Fibroblast of mammary gland (primary cell): Measurements from ENCODE around the gene TRIM56.
"Not testable (repeated sequence)": the region's sequence is repeated elsewhere in the genome, so short reads cannot be mapped to it uniquely, and the experiment has no call there.

Experiments used
- DNase-seq: peaks from one replicate; pipeline ENCODE4 v3.0.0-alpha.2; 2010; ENCODE audit warnings: low read depth
- H3K4me3 ChIP-seq: 2 replicates; pipeline ENCODE4 v1.5.1; 2011; ENCODE audit warnings: low read depth, mild to moderate bottlenecking, low read length, moderate library complexity; ENCODE audit not compliant: control insufficient read depth
- CTCF ChIP-seq: conservative IDR thresholded peaks from 2 replicates; pipeline ENCODE4 v1.5.1; 2011; ENCODE audit warnings: low read depth, low read length, inconsistent platforms; ENCODE audit not compliant: control insufficient read depth, insufficient read depth

The TRIM56 gene

GRCh38 chr7:101066141-101066832, 19.0 kb upstream of the TRIM56 start:
- no peak overlapping the region for H3K4me3 ChIP-seq
- peak; percentile 11 for DNase-seq
- TF ChIP-seq CTCF = no peak

GRCh38 chr7:101066833-101067177, 18.5 kb upstream of the TRIM56 start:
- no peak for TF ChIP-seq CTCF
- no peak overlapping the region for H3K4me3 ChIP-seq
- no peak for DNase-seq

GRCh38 chr7:101068401-101068800, 16.9 kb upstream of the TRIM56 start:
- no peak overlapping the region for H3K4me3 ChIP-seq
- no peak for TF ChIP-seq CTCF
- DNase-seq = no peak

GRCh38 chr7:101071362-101072104, 13.7 kb upstream of the TRIM56 start:
- DNase-seq, H3K4me3 ChIP-seq: not testable (repeated sequence)

GRCh38 chr7:101075646-101076045, 9.6 kb upstream of the TRIM56 start:
- no peak for DNase-seq
- H3K4me3 ChIP-seq = no peak overlapping the region
- TF ChIP-seq CTCF = no peak

- DNase-seq, H3K4me3 ChIP-seq: not testable (repeated sequence)
Observed at GRCh38 chr7:101076183-101076582, 9.1 kb upstream of the TRIM56 start.

- TF ChIP-seq CTCF = peak; percentile 97
- DNase-seq = peak; percentile 63
- H3K4me3 ChIP-seq = no peak overlapping the region
Observed at GRCh38 chr7:101077303-101078086, 7.8 kb upstream of the TRIM56 start.
